ENCODE data around the gene MRM1. TPM values are rescaled to one million over a fixed set of nuclear protein-coding genes. Genes with fewer than 3 reads are reported as not detected.

The MRM1 gene
- total and polyA plus RNA-seq, 4 donors = 3.5 to 9.9 (median 7.8) TPM

- Histone ChIP-seq H3K27me3 (ENCODE audit: control insufficient read depth in 3 of 3, insufficient read depth in 3 of 3, low read length in 2 of 3) (peaks cover 4 to 40% (median 25%) of the 10 kb centered on the region in 3 donors), H3K9ac (ENCODE audit: insufficient read depth in 1 of 2, low read length in 2 of 2) (no peak overlapping the region), H3K27ac (ENCODE audit: low read depth in 1 of 2, low read length in 1 of 2) (no peak overlapping the region), H3K4me3 (no peak overlapping the region), H3K36me3 (ENCODE audit: control insufficient read depth in 4 of 4, insufficient read depth in 4 of 4, low read length in 4 of 4) (no peaks in the 10 kb centered on the region), H3K4me1 (ENCODE audit: control insufficient read depth in 5 of 5, insufficient read depth in 5 of 5, low read length in 5 of 5) (no peaks in the 10 kb centered on the region), H3K9me3 (ENCODE audit: control insufficient read depth in 4 of 4, insufficient read depth in 3 of 4, low read length in 3 of 4) (peaks cover 0 to 9% (median 0%) of the 10 kb centered on the region in 4 donors)
- 34 to 45% methylated on average over 8 to 9 of the region's 9 CpGs for WGBS, 2 donors
- ATAC-seq (ENCODE audit: insufficient read depth, low FRiP score) = no peak
- no peak for DNase-seq
- TF ChIP-seq CTCF (IDR thresholded peaks at IDR 0.05; ENCODE audit: control extremely low read depth, extremely low read depth) = no peak
Observed at GRCh38 chr17:36650096-36650775, 48.9 kb downstream of the MRM1 start.

- WGBS, 2 donors = 74 to 86% methylated on average over 3 of the region's 3 CpGs
- Histone ChIP-seq H3K4me1 (ENCODE audit: control insufficient read depth in 5 of 5, insufficient read depth in 5 of 5, low read length in 5 of 5) (peaks cover 0 to 4% (median 2%) of the 10 kb centered on the region in 5 donors), H3K27ac (ENCODE audit: low read depth in 1 of 2, low read length in 1 of 2) (no peak overlapping the region), H3K36me3 (ENCODE audit: control insufficient read depth in 4 of 4, insufficient read depth in 4 of 4, low read length in 4 of 4) (no peaks in the 10 kb centered on the region), H3K4me3 (no peak overlapping the region), H3K9me3 (ENCODE audit: control insufficient read depth in 4 of 4, insufficient read depth in 3 of 4, low read length in 3 of 4) (peaks cover 0 to 7% (median 0%) of the 10 kb centered on the region in 4 donors), H3K9ac (ENCODE audit: insufficient read depth in 1 of 2, low read length in 2 of 2) (no peak overlapping the region), H3K27me3 (ENCODE audit: control insufficient read depth in 3 of 3, insufficient read depth in 3 of 3, low read length in 2 of 3) (peaks cover 0 to 45% (median 21%) of the 10 kb centered on the region in 3 donors)
- no peak for ATAC-seq (ENCODE audit: insufficient read depth, low FRiP score)
- TF ChIP-seq CTCF (IDR thresholded peaks at IDR 0.05; ENCODE audit: control extremely low read depth, extremely low read depth) = no peak
- DNase-seq = no peak
Observed at GRCh38 chr17:36653374-36653773, 52.0 kb downstream of the MRM1 start.

GRCh38 chr17:36653856-36654255 is 52.5 kb downstream of the MRM1 start:
- no peaks in the 10 kb centered on the region for H3K36me3 ChIP-seq (ENCODE audit: control insufficient read depth in 4 of 4, insufficient read depth in 4 of 4, low read length in 4 of 4)
- ATAC-seq (ENCODE audit: insufficient read depth, low FRiP score) = no peak
- 60 to 74% methylated on average over 13 of the region's 13 CpGs for WGBS, 2 donors
- peaks cover 0 to 50% (median 21%) of the 10 kb centered on the region in 3 donors for H3K27me3 ChIP-seq (ENCODE audit: control insufficient read depth in 3 of 3, insufficient read depth in 3 of 3, low read length in 2 of 3)
- no peak overlapping the region for H3K9ac ChIP-seq (ENCODE audit: insufficient read depth in 1 of 2, low read length in 2 of 2)
- no peak for TF ChIP-seq CTCF (IDR thresholded peaks at IDR 0.05; ENCODE audit: control extremely low read depth, extremely low read depth)
- DNase-seq = peak in 1 of 3 donors; percentile 4
- H3K9me3 ChIP-seq (ENCODE audit: control insufficient read depth in 4 of 4, insufficient read depth in 3 of 4, low read length in 3 of 4) = peaks cover 0 to 7% (median 0%) of the 10 kb centered on the region in 4 donors
- no peak overlapping the region for H3K4me3 ChIP-seq
- no peak overlapping the region for H3K27ac ChIP-seq (ENCODE audit: low read depth in 1 of 2, low read length in 1 of 2)
- peaks cover 0 to 4% (median 2%) of the 10 kb centered on the region in 5 donors for H3K4me1 ChIP-seq (ENCODE audit: control insufficient read depth in 5 of 5, insufficient read depth in 5 of 5, low read length in 5 of 5)
